ENCODE measurements around the gene FOXN3.

DNA sequence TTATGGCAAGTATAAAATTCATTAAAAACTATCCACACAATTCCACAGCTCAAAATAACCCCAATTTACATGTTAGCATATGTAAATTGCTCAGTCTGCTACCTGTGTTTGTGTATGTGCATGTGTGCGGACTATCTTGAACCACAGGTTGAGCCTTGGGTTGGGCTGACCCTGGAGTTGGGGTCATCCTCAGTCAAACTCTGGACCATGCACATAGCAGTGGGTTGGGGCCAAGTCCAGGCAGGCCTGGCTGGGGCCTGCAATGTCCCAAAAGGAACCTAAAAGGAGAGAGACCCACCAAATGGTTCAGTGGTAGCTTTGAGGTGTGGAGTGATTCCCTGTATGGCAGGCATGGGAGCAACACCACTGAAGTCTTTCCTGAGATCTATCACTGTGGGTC lies 156.1 kb downstream of the FOXN3 start:
- TF ChIP-seq, protein P1, sequence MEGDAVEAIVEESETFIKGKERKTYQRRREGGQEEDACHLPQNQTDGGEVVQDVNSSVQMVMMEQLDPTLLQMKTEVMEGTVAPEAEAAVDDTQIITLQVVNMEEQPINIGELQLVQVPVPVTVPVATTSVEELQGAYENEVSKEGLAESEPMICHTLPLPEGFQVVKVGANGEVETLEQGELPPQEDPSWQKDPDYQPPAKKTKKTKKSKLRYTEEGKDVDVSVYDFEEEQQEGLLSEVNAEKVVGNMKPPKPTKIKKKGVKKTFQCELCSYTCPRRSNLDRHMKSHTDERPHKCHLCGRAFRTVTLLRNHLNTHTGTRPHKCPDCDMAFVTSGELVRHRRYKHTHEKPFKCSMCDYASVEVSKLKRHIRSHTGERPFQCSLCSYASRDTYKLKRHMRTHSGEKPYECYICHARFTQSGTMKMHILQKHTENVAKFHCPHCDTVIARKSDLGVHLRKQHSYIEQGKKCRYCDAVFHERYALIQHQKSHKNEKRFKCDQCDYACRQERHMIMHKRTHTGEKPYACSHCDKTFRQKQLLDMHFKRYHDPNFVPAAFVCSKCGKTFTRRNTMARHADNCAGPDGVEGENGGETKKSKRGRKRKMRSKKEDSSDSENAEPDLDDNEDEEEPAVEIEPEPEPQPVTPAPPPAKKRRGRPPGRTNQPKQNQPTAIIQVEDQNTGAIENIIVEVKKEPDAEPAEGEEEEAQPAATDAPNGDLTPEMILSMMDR (IDR thresholded peaks at IDR 0.05): no peak
- no peak for TF ChIP-seq POLR2A (IDR thresholded peaks at IDR 0.05)
- no peak for TF ChIP-seq POLR2AphosphoS5 (IDR thresholded peaks at IDR 0.05)

Measured in transverse colon (tissue), 4 donors.